Measurements from ENCODE around the gene DOHH.

Gene DOHH

DNA sequence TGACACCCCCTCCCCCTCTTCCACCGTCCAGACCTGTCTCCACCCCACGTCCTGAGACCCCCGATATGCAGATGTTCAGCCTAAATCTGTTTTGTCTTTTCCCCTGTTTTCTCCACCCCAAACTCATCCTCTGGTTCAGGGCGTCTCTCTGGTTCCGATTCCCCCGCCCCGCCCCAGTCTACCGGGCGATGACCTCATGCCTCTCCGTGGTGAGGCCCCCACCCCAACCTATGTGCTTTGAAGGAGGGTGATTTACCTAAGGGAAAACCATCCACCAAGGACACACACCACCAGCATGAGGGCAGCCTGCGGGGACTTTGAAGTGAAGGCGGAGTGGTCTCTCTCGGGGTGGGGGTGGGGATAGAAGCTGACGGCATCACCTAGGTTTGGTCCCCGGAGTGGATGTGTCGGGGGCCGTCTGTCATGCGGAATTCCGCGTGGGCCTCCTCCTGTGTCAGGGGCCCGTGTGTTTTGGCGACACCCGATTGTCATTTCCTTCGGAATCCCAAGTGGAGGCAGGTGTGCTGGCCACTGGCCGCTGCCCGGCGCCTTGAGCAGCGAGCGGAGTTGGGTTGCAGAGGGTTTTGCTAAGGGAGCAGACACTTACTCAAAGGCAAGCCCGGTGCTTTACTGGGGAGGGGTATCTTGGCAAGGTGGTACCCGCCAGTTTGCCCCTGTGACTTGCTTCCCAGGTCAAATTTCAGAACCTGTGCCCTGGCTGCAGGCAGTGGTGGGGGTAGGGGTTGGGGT lies 7.1 kb upstream of the DOHH start:
- DNase-seq (ENCODE audit: low read depth): no peak
- H3K4me3 ChIP-seq (ENCODE audit: low read depth, low read length): peak overlapping the region; percentile 80
- TF ChIP-seq CTCF (conservative IDR thresholded peaks at IDR 0.05; ENCODE audit: low read depth, low read length): no peak

GRCh38 chr19:3506384-3507340 lies 6.2 kb upstream of the DOHH start:
- peak; percentile 32 for DNase-seq (ENCODE audit: low read depth)
- no peak for TF ChIP-seq CTCF (conservative IDR thresholded peaks at IDR 0.05; ENCODE audit: low read depth, low read length)
- H3K4me3 ChIP-seq (ENCODE audit: low read depth, low read length): peak overlapping the region; percentile 80

DNA sequence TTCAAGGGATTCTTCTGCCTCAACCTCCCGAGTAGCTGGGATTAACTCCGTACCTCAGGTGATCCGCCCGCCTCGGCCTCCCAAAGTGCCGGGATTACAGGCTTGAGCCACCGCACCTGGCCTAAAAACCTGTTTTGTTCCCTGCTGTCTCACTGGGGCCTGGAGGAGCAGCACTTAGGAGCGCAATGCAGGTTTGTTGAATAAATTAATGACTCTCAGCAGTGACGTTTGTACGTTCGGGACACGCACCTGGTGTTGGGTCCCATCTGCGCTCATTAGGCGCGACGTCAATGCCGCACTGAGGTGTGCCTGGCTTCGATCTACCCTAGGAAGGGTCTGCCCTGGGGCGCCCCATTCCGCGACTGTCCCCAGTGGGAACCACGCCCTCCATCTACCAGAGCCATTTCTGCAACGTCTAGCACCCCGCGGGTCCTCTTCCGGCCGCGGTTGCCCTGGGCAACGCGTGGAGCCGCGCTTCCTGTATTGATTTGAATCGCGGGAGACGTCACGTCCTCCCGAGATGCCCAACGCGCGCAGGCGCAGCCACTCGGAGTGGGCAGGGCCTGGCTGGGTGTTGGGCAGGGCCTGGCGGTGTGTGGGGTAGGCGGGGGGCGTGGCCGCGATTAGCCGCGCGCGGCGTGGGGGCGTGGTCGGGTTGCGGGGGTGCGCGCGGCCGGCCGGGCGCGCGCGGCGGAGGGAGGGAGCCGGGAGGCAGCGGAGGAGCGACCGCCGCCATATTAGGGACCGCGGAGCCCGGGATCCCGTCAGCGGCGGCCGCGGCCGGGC lies 5.3 kb upstream of the DOHH start, which contains the start of gene FZR1:
Gene FZR1, plus strand, starts transcription at position 714 of the 786 bp plus-strand sequence. CDS start 16,679 bp downstream, outside the sequence.
- TF ChIP-seq CTCF (conservative IDR thresholded peaks at IDR 0.05; ENCODE audit: low read depth, low read length): no peak
- DNase-seq (ENCODE audit: low read depth): peak; percentile 99
- peak within 1 kb of the TSS; percentile 86 for H3K4me3 ChIP-seq (ENCODE audit: low read depth, low read length)

GRCh38 chr19:3504735-3505134 lies 4.3 kb upstream of the DOHH start:
- DNase-seq (ENCODE audit: low read depth): no peak
- TF ChIP-seq CTCF (conservative IDR thresholded peaks at IDR 0.05; ENCODE audit: low read depth, low read length): no peak
- H3K4me3 ChIP-seq (ENCODE audit: low read depth, low read length): no peak overlapping the region

- DNase-seq (ENCODE audit: low read depth): peak; percentile 46
- TF ChIP-seq CTCF (conservative IDR thresholded peaks at IDR 0.05; ENCODE audit: low read depth, low read length): no peak
- H3K4me3 ChIP-seq (ENCODE audit: low read depth, low read length): no peak overlapping the region
Observed at GRCh38 chr19:3503036-3503572, 2.6 kb upstream of the DOHH start.

- no peak for TF ChIP-seq CTCF (conservative IDR thresholded peaks at IDR 0.05; ENCODE audit: low read depth, low read length)
- H3K4me3 ChIP-seq (ENCODE audit: low read depth, low read length): no peak overlapping the region
- DNase-seq (ENCODE audit: low read depth): no peak
Observed at GRCh38 chr19:3501780-3502179, 1.3 kb upstream of the DOHH start.
